ENCODE results near the gene SLC25A45.
A peak's percentile ranks its signal among the peaks of the same experiment; 100 is the strongest.
"Not testable (repeated sequence)": the region's sequence is repeated elsewhere in the genome, so short reads cannot be mapped to it uniquely, and the experiment has no call there.

SLC25A45 gene

DNA sequence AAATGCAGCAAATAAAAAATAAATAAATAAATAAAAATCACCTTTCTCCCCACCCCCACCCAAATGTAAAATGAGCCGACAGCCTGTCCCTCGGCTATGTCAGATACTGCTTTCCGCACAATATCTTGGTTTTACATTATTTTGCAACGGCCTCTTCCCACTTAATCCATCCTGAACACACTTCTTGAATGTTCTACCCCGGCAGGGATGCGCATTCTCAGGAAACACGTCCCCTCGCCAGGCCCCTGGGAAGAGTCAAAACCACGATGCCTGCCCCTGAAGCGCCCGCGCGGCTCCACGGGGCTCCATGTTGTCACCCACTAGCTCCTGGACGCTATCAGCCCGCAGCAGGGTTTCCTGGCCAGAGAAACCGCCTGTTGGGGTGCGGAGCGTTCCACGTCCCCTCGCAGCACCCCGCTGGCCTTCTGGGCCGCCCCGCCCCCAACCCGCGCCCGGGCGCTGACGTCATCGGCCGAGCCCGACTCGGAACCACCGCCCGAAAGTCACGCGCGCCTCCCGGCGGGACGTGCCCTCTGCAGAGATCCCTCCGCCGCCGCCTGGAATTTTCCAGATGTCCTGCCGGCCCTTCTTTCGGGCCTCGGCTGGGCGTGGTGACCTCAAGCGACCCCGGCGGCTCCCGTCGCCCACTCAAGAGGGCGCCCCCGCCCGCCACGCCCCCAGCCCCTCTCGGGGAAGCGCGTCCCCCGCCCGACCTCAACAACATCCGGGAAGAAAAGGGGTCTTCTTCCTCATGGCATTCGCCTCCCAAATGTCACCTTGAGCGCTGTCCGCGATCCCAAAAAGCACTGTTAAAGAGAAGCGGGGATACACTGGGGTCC, 39.6 kb upstream of the SLC25A45 start:
- peak; percentile 99 for DNase-seq (ENCODE audit: low read depth, low spot score)

DNA sequence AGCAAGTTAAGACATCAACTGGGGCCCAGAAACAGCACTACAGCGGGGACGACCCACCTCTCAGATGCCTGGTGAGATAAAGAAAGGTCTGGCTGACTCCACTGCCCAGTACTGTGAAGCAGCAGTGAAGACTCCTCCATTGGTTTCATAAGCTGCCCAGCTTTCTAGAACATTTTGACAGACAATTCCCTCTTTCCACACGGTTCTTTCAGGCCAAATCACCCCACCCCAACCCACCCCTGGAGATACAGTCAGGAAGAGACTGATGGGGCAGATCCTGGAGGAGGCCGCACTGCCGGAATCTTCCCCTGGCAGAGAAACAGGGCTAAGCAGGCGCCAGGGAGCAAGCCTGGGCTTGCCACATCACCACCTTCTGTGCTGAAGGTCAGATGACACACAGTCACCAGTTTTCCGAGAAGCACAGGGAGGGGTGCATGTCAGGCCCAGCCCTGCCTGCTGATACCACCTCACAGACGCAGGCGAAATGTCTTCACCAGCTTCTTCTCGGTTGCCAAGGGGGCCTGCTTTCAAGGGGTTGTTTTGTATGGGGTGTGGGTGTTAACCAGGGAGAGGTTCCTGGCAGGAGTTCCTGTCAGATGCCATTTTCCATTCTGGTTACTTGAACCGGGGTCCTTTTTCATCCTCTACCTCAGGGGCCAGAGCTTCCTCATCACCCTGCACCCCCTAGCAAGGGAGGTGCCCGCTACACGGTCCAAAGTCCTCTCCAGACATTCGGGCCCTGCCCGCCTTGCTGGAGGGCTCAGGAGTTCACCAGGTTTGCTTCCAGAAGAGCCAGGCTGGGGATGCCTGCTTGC, 38.7 kb upstream of the SLC25A45 start:
- DNase-seq (ENCODE audit: low read depth, low spot score) = peak; percentile 97

DNA sequence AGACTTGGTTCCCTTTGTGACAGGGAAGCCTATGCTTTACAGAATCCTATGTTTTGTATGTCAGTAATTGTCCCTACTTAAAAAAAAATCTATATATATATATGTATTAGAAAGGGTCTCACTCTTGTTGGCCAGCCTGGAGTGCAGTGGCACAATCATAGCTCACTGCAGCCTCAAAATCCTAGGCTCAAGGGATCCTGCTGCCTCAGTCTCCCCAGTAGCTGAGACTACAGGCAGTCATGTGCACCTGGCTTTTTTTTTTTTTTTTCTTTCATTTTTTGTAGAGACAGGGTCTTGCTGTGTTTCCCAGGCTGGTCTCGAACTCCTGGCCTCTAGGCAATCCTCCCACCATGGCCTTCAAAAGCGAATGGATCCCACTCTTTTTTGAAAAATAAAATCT, 38.1 kb upstream of the SLC25A45 start:
- no peak for DNase-seq (ENCODE audit: low read depth, low spot score)

DNA sequence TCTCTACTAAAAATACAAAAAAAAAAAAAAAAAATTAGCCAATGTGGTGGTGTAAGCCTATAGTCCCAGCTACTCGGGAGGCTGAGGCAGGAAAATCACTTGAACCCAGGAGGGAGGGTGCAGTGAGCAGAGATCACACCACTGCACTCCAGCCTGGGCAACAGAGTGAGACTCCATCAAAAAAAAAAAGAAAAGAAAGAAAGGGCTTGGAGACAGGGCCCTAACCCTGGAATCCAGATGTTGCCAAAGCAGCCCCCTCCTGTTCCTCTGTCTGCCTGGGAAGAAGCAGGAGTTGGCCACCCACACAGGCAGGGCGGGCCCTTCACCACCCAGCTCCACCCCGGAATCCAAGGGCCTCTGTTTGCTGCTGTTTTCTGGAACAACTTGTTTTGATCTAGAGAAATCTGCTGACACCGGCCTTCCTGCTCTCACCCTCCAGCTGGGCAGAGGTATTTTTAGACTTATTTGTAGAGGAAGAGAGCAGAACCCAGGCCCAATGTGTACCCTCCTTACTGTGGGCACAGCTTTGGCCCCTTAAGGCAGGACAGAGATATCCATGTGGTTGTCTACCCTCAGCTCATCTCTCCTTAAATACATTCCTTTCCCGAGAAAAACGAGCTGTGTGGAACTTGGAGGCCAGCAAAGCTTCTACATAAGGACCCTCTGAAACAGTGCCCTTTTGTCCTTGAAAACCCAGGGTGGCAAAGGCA, 37.5 kb upstream of the SLC25A45 start:
- peak; percentile 91 for DNase-seq (ENCODE audit: low read depth, low spot score)

DNA sequence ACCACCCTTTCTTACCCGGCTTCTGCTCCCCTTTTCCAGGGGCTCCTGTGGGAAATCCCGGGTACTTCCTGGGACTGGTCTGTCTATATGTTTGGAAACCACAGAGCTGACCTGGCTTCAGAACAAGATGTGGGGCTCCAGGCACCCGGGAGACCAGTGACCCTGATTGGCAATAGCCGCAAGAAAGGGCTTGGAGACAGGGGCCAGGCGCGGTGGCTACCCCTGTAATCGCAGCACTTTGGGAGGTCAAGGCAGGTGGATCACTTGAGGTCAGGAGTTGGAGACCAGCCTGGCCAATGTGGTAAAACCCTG, 37.0 kb upstream of the SLC25A45 start:
- no peak for DNase-seq (ENCODE audit: low read depth, low spot score)

DNA sequence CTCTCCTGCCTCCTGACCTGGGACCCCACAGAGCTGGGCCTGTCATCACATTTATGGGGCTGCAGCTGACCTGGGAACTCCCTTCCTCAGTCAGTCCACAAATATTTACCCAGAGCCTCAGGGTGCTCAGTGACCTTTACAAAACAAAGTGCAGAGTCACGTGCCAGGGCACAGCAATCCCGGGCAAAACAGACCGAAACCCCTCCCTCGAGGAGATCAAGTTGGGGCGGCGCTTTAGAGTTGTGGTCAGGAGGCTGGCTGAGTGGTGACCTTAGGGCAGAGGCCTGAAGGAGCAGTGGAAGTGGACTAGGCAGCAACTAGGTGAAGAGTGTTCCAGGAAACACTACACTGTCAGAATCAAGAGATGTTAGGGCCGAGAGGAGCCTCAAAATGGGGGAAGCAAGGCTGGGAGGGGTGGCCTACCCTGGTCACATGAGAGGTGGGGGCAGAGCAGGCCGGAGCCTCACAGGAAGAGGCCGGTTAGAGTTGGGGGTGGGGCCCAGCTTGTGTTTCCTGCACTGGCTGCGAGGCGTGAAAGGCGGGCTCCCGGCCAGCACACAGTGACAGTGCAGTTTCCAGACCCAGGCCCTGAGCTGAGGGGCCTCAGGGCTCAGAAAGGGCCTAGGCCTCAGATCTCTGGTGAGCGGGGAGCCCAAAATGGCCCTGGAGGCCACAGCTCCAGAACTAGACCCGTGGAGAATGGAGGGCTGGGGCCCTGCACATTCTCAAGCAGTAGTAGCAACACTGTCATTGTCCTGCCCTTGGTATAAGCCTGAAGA, 36.4 kb upstream of the SLC25A45 start:
- DNase-seq (ENCODE audit: low read depth, low spot score) = peak; percentile 95

DNA sequence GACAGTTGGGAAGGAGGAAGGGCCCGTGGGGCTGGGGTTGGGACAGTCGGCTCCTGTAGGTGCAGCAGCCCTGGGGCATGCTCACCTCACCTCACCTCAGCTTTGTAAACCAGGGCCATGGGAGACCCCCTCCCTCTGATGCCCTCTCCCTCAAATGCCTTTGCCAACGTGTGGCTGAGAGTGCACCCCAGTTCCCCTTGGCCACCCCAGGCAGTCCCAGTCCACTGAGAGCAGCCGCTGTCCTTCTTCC, 35.9 kb upstream of the SLC25A45 start:
- no peak for DNase-seq (ENCODE audit: low read depth, low spot score)

DNA sequence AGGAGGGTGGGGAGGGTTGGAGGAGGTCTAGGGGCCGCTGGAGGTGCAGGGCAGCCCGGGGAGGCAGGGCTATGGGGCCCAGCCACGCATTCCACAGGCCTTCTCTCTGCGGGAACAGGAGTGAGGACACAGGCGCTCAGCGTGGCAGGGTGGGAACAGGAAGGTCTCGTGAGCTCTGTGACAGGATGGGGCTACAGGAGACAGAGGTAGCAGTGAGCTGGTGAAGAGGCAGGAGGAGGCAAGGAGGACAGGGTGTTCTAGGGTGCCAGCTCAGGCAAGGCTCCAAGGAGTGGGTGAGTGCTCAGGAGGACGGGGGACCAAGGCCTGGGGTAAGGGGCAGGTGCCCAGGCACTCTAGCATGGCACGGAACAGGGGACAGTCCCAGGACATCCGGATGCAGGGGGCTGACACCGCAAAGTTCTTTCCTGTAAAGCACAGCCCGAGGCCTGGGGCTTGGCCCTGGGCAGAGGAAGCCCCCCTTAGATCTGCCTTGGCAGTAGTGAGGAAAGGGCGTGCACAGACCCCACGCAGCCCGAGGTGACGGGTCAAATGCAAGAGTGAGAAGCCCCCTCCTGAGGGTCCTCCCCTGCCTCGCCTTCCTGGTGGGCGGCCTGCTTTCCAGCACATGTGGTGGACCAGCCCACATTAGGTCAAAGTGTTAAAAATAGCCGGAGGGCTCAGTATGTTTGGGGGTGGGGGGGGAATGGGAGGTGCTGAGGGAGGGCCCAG, 35.4 kb upstream of the SLC25A45 start:
- peak; percentile 38 for DNase-seq (ENCODE audit: low read depth, low spot score)

DNA sequence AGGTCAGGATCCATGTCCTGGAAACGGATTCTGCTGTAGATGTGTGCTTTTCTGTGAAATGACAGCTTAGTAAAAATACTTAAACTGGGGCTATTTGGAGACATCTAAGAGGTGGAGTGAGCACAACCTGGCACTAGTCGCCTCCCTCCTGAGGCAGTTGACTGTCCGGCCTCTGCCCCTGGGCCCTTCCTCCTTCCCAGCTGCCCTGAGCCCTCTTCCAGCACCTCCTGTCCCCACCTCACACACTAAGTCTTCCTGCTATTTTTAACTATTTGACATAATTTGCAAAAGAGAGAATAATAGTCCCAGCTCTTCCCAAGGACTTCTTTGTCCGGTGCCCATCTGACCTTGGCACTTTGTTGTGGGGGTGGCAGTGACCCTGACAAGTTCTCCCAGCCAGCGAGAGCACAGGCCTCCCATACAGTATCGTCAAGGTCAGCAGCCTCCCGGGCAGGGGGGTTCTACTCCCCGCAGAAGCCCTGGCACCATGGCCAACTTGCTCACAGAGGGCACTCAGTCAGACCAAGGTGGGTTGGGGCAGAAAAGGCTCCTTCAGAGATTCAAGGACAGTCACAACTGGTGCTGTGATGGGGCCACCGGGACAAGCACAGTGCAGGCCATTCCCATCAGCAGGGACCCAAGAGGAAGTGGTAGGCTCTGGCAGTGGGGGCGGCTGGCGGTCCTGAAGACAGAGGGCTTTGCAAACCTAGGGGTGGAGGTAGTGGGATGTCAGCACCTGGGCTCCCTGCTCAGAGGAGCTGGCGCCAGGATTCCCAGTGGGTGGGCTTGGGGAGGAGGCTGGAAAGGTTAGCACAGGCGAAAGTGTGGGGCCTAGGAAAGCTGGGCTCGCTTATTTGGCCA, 34.6 kb upstream of the SLC25A45 start:
- DNase-seq (ENCODE audit: low read depth, low spot score) = no peak

DNA sequence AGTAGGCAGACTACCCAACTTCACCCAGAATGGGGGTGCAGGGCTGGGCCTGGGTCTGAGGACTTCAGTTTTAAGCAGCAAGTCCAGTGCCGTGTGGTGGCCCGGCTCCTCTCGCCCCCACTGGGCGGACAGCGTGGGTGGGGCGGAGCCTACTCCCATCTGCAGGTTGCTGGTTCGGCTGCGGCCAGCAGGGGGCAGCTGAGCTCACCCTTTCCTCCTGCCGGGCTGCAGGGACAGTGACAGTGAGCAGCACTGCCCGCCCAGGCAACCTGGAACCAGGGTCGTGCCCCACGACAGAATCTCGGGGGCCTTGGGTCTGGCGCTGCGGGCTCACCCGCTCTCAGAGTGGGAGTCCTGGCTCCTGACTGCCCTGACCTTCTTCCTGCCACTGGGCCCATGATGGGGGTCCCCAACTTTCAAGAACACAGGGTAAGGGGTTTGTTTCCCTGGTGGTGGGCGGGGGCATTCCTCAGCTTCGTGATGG, 33.9 kb upstream of the SLC25A45 start:
- DNase-seq (ENCODE audit: low read depth, low spot score) = peak; percentile 94

DNA sequence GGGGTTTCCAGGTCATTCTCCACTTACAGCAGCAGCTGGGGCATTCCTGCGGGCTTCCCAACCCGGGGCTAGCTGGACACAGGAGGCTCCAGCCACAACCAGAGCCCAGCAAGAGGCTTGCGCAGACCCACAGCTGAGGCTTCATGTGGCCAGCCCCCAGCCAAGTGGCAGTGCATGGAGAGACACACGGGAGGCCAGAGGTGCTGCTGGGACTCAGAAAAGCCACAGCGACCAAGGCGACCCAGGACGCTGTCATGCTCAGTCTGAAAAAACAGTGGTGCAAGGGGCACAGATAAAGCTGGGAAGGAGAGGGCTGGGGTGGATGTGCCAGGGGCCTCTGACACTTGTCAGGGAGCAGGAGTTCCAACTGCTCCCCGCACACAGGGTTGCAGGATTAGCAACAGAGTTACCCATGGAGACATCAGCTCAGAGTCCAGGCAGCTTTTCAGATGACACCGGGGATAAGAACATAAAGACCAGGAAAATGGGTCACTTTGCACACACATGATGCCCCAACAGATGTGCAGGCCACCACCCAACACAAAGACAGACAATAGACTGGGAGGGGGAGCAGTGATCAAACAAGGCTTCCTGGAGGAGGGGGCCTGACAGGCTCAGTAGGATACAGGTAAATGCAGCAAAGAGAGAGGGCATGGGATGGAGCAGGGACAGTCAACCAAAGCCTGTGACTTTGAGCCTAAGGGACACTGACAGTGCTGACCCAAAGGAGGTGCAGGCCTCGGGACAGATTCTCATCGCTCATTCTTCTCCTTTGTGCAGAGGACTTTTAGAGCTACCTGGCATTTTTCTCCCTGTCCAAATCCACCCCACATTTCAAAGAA, 33.3 kb upstream of the SLC25A45 start:
- DNase-seq (ENCODE audit: low read depth, low spot score) = no peak

DNA sequence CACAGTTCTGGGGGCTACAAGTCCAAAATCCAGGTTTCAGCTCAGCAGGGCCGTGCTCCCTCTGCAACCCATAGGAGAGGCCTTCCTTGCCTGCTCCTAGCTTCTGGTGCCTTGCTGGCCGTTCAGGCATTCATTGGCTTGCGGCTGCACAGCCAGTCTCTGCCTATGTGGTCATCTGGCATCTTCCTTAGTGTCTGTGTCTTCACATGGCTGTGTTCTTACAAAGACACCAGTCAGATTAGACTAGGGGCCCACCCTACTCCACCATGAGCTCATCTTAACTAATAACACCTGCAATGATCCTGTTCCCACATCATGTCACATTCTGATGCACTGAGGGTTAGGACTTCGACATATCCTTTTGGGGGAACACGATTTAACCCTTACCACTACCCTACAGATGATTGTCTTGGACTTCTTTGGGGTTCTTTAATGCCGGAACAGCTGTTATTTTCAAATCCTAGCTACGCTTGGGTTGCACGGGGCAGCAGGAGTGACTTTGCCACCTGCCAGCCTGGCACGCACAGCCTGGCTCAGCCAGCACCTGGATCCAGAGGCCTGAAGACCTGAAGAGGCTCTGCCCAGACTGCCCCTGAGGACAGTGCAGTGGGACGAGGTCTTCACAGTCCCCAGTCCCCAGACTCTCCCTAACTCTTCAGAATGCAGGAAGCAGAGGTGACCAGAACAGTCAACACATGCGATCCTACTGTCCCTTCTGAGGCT, 32.5 kb upstream of the SLC25A45 start:
- no peak for DNase-seq (ENCODE audit: low read depth, low spot score)

DNA sequence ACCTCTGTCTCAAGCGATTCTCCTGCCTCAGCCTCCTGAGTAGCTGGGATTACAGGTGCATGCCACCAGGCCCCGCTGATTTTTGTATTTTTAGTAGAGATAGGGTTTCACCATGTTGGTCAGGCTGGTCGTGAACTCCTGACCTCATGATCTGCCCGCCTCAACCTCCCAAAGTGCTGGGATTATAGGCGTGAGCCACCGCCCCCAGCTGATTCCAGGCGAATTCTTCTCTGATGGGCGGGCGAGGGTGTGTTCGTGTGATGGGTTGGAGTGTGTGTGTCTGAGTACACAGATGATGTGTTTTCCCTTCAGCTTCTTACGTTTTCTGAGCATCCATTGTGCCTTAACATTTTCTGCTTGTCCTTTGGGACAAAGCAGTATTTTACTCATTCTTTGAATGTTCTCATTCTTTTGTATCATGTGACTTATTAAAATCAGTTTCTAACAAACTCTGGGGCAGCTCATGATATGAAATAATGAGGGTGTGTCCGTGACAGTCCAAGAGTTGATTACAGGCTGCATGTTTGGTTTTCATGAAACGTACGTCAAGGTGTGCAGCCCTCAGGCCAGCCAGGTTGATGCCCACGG, 30.7 kb upstream of the SLC25A45 start:
- not testable (repeated sequence) for DNase-seq (ENCODE audit: low read depth, low spot score)

DNA sequence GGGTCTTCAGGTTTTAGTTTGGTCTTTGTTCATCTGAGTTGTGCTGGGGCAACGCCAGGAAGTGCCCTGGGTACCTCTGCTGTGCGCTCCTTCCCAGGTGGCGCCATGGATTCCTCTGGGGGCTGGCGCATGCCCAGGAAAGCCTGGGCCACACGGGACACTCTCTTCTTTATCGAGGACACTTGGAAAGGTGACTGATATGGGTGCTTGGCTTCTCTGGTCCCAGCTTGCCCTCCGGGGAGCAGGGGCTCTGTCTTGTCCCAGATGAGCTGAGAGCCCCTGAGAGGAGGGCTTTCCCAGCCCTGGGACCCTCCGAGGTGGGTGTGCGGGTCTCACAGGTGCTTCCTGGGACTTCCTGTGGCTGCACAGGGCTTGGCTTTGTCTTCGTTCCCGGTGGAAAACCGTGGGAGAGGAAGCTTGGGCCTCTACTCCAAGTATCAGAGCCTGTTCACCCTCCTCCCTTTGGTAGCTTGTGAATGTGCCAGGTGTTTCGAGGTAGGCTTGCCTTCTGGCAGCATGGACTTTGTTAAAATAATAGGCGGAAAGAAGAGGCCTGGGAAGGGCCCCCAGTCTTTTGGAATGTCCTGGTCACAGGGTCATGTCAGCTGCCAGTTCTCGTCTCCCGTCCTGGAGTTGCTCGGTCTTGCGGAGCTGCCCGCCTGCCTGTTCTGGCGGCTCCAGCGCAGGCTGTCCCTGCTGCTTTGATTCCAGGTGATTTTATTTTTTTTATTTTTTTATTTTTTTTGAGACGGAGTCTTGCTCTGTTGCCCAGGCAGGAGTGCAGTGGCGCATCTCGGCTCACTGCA, 30.0 kb upstream of the SLC25A45 start:
- no peak for DNase-seq (ENCODE audit: low read depth, low spot score)

DNA sequence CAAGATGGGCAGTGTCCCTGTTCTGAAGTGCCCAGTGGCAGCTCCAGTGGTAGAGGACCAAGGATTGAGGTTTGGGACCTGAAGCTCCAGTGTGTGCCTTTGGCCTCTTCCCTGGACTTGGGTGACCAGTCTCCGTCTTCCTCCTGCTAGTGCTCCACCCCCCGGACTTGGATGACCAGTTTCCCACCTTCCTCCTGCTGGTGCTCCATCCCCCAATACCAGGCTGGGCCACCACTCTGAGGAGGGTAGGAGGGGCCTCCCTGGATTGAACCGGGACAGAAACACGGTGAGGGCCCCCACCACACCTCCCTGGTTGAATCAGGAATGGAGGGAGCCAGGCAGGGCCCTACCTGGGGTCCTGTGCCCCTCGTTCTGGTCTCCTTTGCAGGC, 29.2 kb upstream of the SLC25A45 start:
- no peak for DNase-seq (ENCODE audit: low read depth, low spot score)

DNA sequence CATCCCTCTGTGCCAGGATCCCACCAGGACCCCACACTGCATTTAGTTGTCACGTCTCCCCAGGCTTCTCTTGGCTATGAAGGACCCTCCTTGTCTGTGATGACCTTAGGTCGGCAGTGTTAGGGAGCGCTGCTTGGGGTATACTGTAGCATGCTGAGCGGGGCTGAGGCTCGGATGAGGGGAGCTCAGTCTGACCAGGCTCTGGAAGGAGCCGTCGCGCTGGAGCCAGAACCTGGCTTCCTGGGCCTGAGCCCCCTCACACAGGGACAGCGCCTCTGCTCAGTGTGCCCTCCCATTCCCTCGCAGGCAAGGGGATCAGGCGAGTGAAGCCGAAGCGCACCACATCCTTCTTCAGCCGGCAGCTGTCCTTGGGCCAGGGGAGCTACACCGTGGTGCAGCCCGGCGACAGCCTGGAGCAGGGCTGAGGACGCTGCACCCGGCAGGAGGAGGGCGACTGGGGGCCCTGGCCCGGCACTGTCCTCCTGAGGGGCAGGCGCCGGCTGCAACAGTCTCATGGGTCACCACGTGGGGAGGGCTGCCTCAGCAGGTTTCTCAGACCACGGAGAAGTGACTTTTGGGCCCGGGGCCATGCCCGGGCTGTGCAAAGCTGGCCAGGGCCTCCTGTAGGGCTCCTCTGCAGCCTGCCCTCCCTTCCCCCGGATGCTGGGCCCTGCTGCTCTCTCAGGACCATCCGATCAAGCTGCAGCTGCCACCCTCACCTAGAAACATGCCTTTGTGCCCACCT, 28.7 kb upstream of the SLC25A45 start:
- DNase-seq (ENCODE audit: low read depth, low spot score) = no peak

Data from astrocyte of the hippocampus (primary cell).